Colonic mucosa (tissue), 4 donors: ENCODE data around the gene SLC38A3. TPM values are rescaled to one million over a fixed set of nuclear protein-coding genes. Genes with fewer than 3 reads are reported as not detected.
A peak's percentile ranks its signal among the peaks of the same experiment; 100 is the strongest.

Source experiments
- DNase-seq: peaks from one replicate; pipeline ENCODE4 v3.0.0-alpha.2; 2020
- H3K27ac ChIP-seq: fragments of 200-600 bp; one replicate; pipeline ENCODE4 v1.8.0; 2021
- H3K27me3 ChIP-seq: fragments of 200-600 bp; one replicate; pipeline ENCODE4 v1.8.0; 2021
- H3K36me3 ChIP-seq: fragments of 200-600 bp; one replicate; pipeline ENCODE4 v1.8.0; 2021
- H3K4me1 ChIP-seq: fragments of 200-600 bp; one replicate; pipeline ENCODE4 v1.8.0; 2021; ENCODE audit warnings: mild to moderate bottlenecking
- H3K4me3 ChIP-seq: fragments of 200-600 bp; one replicate; pipeline ENCODE4 v1.8.0; 2021
- H3K9ac ChIP-seq, 2 donors: one replicate each; pipeline ENCODE4 v1.7.0; 2013; ENCODE audit warnings: control low read depth in 2 of 2, low read depth in 2 of 2, low read length in 2 of 2
- H3K9me3 ChIP-seq: fragments of 200-600 bp; one replicate; pipeline ENCODE4 v1.8.0; 2021
- CTCF ChIP-seq: fragments of 200-600 bp; IDR thresholded peaks from one replicate; pipeline ENCODE4 v1.8.0; 2022; ENCODE audit warnings: antibody characterized with exemption, mild to moderate bottlenecking
- intact Hi-C: fragments of 100-400 bp; cut with DNase I; formaldehyde crosslinking; loops from one replicate; pipeline ENCODE4 v1.14.1; 2022
- total RNA-seq, 2 donors: library from RNA; stranded (reverse); fragmentation: NEBNext Ultra II Directional in 1 of 2; extraction: Animal tissue kit (Norgen Biotek cat#: 25700) in 1 of 2; gene quantifications; one replicate each; pipeline ENCODE4 v1.2.1, GENCODE V29; 2021
- donor health status: healthy.
- donor health status: DM: no; HTN: no; CAD: no.
- donor health status: DM: no; HTN: no; CAD: no.

SLC38A3 gene
- total RNA-seq, 2 donors from 2014 or later = 0.24 to 0.40 TPM

- Histone ChIP-seq H3K9me3 (no peaks in the 10 kb centered on the region), H3K9ac (no peak overlapping the region), H3K4me3 (no peak overlapping the region), H3K27ac (no peak overlapping the region), H3K4me1 (peaks cover 7% of the 10 kb centered on the region), H3K27me3 (no peaks in the 10 kb centered on the region), H3K36me3 (no peaks in the 10 kb centered on the region)
- TF ChIP-seq CTCF = no peak
- no peak for DNase-seq
- intact Hi-C loops = no loop called here
Measured at GRCh38 chr3:50262778-50263177, 57.7 kb downstream of the SLC38A3 start.

GRCh38 chr3:50263478-50264382 lies 58.7 kb downstream of the SLC38A3 start:
- peaks cover 15% of the 10 kb centered on the region for H3K4me1 ChIP-seq
- peak overlapping the region; percentile 85 for H3K27ac ChIP-seq
- H3K36me3 ChIP-seq = no peaks in the 10 kb centered on the region
- intact Hi-C loops = no loop called here
- H3K9me3 ChIP-seq = no peaks in the 10 kb centered on the region
- DNase-seq = no peak
- TF ChIP-seq CTCF = no peak
- H3K4me3 ChIP-seq = no peak overlapping the region
- H3K27me3 ChIP-seq = no peaks in the 10 kb centered on the region
- peak overlapping the region in 1 of 2 donors; percentile 36 for H3K9ac ChIP-seq

GRCh38 chr3:50264383-50264963 lies 59.4 kb downstream of the SLC38A3 start:
- peak overlapping the region; percentile 9 to 36 for H3K9ac ChIP-seq
- peak; percentile 60 for DNase-seq
- H3K36me3 ChIP-seq = no peaks in the 10 kb centered on the region
- H3K4me3 ChIP-seq = no peak overlapping the region
- peak overlapping the region; percentile 85 for H3K27ac ChIP-seq
- TF ChIP-seq CTCF = no peak
- no peaks in the 10 kb centered on the region for H3K9me3 ChIP-seq
- H3K4me1 ChIP-seq = peaks cover 15% of the 10 kb centered on the region
- intact Hi-C loops = no loop called here
- H3K27me3 ChIP-seq = no peaks in the 10 kb centered on the region

- Histone ChIP-seq H3K36me3 (no peaks in the 10 kb centered on the region), H3K27ac (peak overlapping the region; percentile 85), H3K4me1 (peaks cover 11% of the 10 kb centered on the region), H3K9ac (peak overlapping the region; percentile 16 to 32), H3K9me3 (no peaks in the 10 kb centered on the region), H3K27me3 (no peaks in the 10 kb centered on the region), H3K4me3 (no peak overlapping the region)
- no peak for DNase-seq
- intact Hi-C loops = no loop called here
- TF ChIP-seq CTCF = no peak
Measured at GRCh38 chr3:50264964-50265485, 60.0 kb downstream of the SLC38A3 start.

- intact Hi-C loops = no loop called here
- H3K4me3 ChIP-seq = no peak overlapping the region
- H3K4me1 ChIP-seq = peaks cover 11% of the 10 kb centered on the region
- peak overlapping the region; percentile 85 for H3K27ac ChIP-seq
- DNase-seq = no peak
- TF ChIP-seq CTCF = no peak
- no peaks in the 10 kb centered on the region for H3K9me3 ChIP-seq
- peak overlapping the region; percentile 16 to 32 for H3K9ac ChIP-seq
- no peaks in the 10 kb centered on the region for H3K36me3 ChIP-seq
- H3K27me3 ChIP-seq = no peaks in the 10 kb centered on the region
Measured at GRCh38 chr3:50265571-50265970, 60.5 kb downstream of the SLC38A3 start.
